LHCN-M2 (cell line): ENCODE measurements around the gene ZDHHC17. TPM values are rescaled to one million over a fixed set of nuclear protein-coding genes. Genes with fewer than 3 reads are reported as not detected.
"Not testable (repeated sequence)": the region's sequence is repeated elsewhere in the genome, so short reads cannot be mapped to it uniquely, and the experiment has no call there.

Source experiments
- DNase-seq: peaks from one replicate; pipeline ENCODE4 v3.0.0-alpha.2; 2012; ENCODE audit warnings: low read depth
- total RNA-seq: library from RNA; depleted of rRNA; stranded (reverse); fragments of >200 nt; gene quantifications from 2 replicates; pipeline ENCODE4 v1.2.3, GENCODE V29; 2014

The ZDHHC17 gene
- total RNA-seq, 1 experiment from 2014 or later, result 18.1 TPM

- no peak for DNase-seq
Observed at GRCh38 chr12:76766161-76766560, 2.2 kb downstream of the ZDHHC17 start.

- DNase-seq, result no peak
Observed at GRCh38 chr12:76768576-76768975, 4.7 kb downstream of the ZDHHC17 start.

- DNase-seq, result no peak
Observed at GRCh38 chr12:76777765-76778216, 13.9 kb downstream of the ZDHHC17 start.

GRCh38 chr12:76778364-76778763 lies 14.4 kb downstream of the ZDHHC17 start:
- DNase-seq, result no peak

- not testable (repeated sequence) for DNase-seq
Observed at GRCh38 chr12:76779310-76779709, 15.4 kb downstream of the ZDHHC17 start.

- DNase-seq, result no peak
Observed at GRCh38 chr12:76781321-76781720, 17.4 kb downstream of the ZDHHC17 start.

- peak; percentile 26 for DNase-seq
Observed at GRCh38 chr12:76782526-76782925, 18.6 kb downstream of the ZDHHC17 start.

- DNase-seq, result peak; percentile 38
Observed at GRCh38 chr12:76784600-76785051, 20.7 kb downstream of the ZDHHC17 start.

GRCh38 chr12:76785407-76785806 lies 21.5 kb downstream of the ZDHHC17 start:
- DNase-seq, result no peak

GRCh38 chr12:76786986-76787385 lies 23.1 kb downstream of the ZDHHC17 start:
- DNase-seq, result no peak

GRCh38 chr12:76787689-76788088 lies 23.8 kb downstream of the ZDHHC17 start:
- no peak for DNase-seq

GRCh38 chr12:76789335-76790050 lies 25.6 kb downstream of the ZDHHC17 start:
- no peak for DNase-seq

GRCh38 chr12:76790564-76791552 lies 26.9 kb downstream of the ZDHHC17 start:
- DNase-seq, result peak; percentile 29

- DNase-seq, result no peak
Observed at GRCh38 chr12:76792828-76793227, 28.9 kb downstream of the ZDHHC17 start.

- DNase-seq, result no peak
Observed at GRCh38 chr12:76798864-76799263, 34.9 kb downstream of the ZDHHC17 start.

GRCh38 chr12:76799362-76799761 lies 35.4 kb downstream of the ZDHHC17 start:
- no peak for DNase-seq

GRCh38 chr12:76802060-76802459 lies 38.1 kb downstream of the ZDHHC17 start:
- DNase-seq, result no peak

- no peak for DNase-seq
Observed at GRCh38 chr12:76804435-76804976, 40.6 kb downstream of the ZDHHC17 start.

- no peak for DNase-seq
Observed at GRCh38 chr12:76810671-76811419, 46.9 kb downstream of the ZDHHC17 start.

GRCh38 chr12:76811976-76812375 lies 48.1 kb downstream of the ZDHHC17 start:
- DNase-seq, result no peak

GRCh38 chr12:76813265-76813664 lies 49.4 kb downstream of the ZDHHC17 start:
- no peak for DNase-seq
